Astrocyte (in vitro differentiated cells and primary cell): Measurements from ENCODE around the gene ZXDC.

ENCODE experiments used
- EZH2 ChIP-seq: IDR thresholded peaks from 2 replicates; pipeline ENCODE4 v1.6.1; 2012; ENCODE audit warnings: mild to moderate bottlenecking, low read length, inconsistent platforms; ENCODE audit not compliant: insufficient read depth
- TF ChIP-seq, protein P1 (sequence below): IDR thresholded peaks from 2 replicates; pipeline ENCODE4 v1.5.1; 2011; ENCODE audit warnings: low read depth, mild to moderate bottlenecking, inconsistent platforms, low read length, moderate library complexity; ENCODE audit not compliant: insufficient read depth

DNA sequence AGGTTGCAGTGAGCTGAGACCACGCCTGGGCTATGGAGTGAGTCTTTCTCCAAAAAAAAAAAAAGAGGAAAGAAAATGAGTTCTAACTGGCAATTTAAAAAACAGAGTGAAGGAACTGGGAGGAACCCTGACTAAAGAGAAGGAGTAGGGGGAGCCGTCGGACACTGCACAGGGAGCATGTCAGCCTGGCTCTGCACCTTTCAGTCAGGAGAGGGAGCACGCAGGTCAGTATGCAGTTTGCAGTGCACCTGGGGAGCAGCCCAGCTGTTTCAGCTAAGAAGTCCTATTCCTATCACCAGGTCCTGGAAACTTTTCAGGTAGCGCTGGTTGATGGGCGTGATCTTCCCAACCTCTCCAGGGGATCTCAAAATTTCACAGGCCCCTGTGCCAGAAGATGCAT is 14.9 kb upstream of the ZXDC start:
- no peak for TF ChIP-seq EZH2
- TF ChIP-seq, protein P1, sequence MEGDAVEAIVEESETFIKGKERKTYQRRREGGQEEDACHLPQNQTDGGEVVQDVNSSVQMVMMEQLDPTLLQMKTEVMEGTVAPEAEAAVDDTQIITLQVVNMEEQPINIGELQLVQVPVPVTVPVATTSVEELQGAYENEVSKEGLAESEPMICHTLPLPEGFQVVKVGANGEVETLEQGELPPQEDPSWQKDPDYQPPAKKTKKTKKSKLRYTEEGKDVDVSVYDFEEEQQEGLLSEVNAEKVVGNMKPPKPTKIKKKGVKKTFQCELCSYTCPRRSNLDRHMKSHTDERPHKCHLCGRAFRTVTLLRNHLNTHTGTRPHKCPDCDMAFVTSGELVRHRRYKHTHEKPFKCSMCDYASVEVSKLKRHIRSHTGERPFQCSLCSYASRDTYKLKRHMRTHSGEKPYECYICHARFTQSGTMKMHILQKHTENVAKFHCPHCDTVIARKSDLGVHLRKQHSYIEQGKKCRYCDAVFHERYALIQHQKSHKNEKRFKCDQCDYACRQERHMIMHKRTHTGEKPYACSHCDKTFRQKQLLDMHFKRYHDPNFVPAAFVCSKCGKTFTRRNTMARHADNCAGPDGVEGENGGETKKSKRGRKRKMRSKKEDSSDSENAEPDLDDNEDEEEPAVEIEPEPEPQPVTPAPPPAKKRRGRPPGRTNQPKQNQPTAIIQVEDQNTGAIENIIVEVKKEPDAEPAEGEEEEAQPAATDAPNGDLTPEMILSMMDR = no peak
